GM18861 (cell line): ENCODE results near the gene SCNN1A.
A peak's percentile ranks its signal among the peaks of the same experiment; 100 is the strongest.

ENCODE experiments used
- ATAC-seq: cut with Tn5 transposase; IDR thresholded peaks from one replicate; pipeline ENCODE4 v1.9.1; 2021; ENCODE audit not compliant: unreplicated experiment

Gene SCNN1A

DNA sequence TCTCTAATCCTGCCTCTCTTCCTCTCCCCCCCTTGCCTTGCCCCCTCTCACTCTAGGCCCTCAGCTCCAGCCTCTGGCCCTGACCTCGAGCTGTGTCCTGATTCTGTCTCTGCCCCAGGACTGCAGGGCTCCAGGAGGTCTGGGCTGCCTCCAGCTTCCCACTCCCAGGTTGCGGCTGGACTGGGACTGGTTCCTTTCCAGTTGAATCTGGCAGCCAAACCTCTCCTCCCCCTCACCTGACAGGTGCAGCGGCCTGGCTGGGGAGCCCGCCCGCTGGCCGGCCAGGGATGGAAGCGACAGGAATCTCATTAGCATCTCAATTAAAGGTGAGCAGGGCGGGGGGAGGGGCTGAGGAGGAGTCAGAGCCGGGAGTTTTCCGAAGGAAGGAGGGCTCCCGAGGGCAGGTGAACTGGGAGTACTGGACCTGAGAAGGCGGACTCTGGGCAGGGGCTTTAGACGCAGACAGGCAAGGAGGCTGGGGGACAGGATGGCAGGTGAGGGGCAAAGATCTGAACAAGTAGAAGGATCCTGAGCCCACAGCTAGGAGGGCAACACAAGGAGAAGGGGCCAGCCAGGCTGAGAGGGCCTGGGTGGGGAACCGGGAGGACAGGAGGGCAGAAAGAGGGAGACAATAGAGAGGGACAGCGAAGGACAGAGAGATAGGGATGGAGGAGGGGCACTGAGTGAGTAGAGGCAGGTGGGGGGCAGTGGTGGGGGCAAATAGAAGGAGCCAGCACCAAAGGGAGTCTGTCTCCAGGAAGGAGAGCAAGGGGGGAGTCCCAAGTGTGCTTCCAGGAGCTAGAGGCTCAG, at the start of gene SCNN1A:
Gene SCNN1A, minus strand, starts transcription at position 295 of the 810 bp plus-strand sequence. CDS start 780 bp downstream, outside the sequence.
- no peak for ATAC-seq

DNA sequence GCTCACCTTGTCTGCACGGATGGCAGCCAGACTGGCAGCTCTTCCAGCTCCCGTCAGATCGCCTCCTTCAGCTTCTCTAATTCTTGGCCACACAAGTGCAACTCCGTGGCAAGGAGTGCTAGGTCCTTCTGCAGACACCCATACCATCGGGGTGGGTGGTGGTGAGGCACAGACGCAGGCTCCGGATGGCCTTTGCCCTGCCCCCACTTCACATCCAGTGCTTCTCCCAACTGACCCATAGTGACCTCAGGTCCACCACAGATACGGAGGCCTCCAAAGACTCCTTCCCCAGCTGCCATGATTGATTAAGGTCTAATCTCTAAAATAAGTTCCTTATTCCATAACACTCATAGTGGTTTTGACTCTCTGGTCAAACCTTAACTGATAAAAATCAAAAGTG, 49.5 kb upstream of the SCNN1A start:
- ATAC-seq, result no peak

DNA sequence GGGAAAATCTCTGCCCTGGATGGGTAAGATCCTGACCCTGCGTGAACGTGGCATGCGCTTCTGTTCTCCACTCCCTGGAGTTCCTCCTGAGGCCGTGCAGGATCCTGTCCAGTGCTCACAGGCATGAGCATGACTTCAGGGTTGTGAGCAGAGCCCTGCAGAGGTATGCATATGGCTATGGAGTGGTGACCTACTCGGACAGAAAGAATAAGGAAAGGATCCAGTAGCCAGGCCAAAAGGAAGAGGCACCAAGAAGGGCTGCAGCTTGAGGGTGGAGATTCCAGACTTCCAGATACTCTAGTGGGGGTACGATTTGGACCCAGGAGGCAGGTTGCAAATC, 48.6 kb upstream of the SCNN1A start:
- ATAC-seq, result no peak

DNA sequence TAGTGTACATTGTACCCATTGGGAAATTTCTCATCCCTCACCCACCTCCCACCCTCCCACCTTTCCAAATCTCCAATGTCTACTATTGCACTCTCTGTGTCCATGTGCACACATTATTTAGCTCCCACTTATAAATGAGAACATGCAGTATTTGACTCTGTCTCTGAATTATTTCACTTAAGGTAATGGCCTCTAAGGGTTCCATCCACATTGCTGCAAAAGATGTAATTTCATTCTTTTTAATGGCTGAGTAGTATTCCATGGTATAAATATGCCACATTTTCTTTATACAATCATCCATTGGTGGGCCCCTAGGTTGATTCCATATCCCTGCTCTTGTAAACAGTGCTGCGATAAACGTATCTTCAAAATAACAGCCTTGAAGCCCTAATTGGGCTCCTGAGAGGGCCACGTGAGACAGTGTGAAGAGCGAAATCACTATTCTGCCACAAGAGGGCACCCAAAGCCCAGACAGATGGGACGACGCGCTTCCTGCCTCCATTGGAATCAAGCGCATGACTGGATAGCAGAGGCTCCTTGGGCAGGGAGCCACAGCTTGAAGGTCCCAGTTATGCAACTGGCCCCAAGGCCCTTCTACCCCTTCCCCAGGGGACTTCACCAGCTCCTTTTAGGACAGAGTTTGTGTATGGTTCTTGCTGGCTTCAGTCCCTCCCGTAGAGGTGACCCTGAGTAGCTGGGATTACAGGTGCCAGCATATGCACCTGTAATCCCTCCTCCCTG, 48.1 kb upstream of the SCNN1A start:
- peak; percentile 30 for ATAC-seq

DNA sequence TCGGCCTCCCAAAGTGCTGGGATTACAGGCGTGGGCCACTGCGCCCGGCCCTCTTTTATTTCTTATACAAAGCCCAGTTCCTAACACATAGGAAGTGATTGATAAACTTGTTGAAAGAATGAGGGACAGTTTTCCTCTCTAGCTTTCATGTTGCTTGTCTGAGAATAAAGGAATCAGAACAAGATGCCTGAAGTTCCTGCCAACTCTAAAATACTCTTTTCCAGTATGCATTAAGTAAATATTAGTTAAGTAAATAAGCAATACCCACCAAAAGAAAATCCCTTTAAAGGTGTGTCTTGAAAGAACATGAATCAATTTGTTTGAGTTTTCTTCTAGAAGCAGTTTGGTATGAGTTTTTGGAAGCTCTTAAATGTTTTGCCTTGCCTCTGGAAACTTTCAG, 45.0 kb upstream of the SCNN1A start:
- ATAC-seq, result no peak

DNA sequence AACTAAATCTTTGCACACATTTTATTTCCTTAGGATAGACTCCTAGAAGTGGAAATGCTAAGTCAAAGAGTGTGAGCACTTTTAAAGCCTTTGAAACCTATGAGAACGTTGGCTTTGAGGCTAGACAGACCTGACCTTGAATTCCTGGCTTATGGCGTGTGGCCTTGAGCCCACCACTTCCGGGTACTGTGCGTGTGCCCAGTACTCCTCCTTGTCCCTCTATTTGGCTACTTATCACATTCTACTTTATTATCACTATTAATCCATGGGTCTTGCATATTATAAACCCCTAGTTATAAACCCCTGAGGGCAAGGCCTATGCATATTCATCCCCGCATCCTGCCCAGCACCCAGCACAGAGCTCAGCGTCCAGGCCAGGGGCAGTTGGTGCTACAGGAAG, 43.4 kb upstream of the SCNN1A start:
- ATAC-seq, result no peak

DNA sequence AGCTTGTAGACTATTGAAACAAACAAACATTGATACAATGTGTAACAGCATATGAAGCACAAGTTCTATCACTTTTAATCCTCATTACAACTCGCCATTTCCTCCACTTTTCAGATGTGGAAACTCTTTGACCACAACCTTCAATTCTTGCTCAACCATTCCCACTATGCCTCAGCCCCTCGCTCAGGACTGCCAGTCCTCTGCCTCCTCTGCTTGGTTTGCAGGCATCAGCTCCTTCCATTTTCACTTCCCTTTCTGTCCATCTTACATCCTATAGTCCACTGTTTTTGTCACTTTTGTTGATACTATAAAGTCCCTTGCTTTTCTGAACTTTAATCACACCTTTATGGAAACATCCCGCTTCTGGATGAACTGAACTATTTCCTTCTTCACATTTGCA, 41.2 kb upstream of the SCNN1A start:
- ATAC-seq, result no peak

DNA sequence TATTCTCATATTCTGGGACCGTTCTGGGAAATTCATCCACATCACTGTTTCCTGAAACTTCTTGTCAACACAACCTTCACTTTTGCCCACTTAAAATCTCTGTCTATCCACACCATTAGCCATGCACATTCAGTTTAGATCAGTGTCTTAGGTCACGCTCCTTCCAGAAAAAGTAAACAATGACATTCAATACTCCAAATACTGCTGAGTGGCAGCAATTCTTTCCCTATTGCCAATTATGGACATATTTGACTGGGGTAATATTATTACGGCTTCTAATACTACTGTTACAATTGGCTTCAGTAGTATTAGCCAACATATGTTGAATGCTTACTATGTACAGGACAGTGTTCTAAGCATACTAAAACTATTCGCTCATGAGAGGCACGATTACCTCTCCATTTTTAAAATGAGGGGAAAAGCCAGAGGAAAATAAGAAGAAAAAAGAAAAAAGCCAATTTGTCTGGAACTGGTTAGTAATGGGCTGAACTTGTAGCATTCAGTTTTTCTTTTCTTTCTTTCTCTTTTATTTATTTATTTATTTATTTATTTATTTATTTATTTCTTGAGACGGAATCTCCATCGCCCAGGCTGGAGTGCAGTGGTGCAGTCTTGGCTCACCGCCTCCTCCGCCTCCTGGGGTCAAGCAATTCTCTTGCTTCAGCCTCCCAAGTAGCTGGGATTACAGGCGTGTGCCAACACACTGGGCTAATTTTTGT, 32.0 kb upstream of the SCNN1A start:
- ATAC-seq, result no peak

DNA sequence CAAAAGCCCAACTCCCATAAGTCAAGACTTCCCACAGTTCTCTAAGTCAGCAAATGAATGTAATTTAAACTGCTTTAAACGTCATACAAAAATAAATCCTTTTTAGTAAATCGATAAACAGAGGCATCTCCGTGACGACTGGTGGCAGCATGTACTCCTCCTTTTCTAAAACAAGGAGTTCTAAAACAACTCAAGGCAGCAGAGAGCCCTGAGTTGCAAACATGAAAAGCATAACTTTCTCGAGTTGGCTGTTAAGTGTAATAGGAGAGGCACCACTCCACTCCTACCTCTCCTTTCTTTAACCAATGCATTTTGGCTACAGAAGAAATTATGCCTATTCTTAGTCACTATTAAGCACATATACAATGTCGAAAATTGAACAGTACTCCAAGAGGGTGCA, 30.6 kb upstream of the SCNN1A start:
- no peak for ATAC-seq

DNA sequence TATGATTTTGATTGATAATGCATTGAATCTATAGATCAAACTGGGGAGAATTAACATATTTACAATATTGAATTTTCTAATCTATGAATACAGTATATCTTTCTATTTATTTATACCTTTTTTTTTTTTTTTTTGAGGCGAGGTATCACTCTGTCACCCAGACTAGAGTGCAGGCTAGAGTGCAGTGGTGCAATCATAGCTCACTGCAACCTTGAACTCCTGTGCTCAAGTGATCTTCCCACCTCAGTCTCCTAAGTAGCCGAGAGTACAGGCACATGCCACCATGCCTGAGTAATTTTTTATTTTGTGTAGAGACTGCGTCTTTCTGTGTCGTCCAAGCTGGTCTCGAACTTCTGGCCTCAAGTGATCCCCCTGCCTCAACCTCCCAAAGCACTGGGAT, 29.0 kb upstream of the SCNN1A start:
- ATAC-seq, result no peak

DNA sequence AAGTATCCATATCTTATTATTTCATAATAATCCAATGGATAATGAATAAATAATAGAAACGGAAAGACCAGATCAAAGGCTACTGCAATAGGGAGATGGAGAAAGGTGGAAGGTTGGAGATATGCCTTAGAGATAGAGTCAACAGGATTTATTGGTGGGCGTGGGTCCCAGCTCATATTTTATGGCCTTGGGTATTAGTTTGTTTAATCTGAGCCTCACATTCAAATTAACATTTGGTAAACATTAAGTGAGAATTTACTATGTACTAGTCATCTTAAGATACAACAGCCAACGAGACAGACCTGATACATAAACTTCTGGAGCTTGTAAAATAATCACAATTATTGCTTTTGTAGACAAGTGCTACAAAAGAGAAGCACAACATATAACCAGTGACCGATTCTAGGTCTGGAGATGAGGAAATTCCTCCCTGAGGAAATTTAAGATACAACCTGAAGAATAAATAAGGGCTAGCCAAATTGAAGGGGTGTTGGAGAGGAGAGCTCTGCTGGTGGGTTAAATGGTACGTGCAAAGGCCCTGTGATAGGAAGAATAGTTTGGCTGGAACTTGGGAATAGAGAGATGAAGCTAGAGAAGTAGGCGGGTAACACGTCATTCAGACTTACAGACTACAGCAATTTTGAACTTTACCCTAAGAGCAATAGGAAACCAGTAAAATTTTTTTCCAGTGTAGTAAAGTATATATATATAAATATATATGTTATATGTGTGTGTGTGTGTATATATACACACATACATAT, 24.7 kb upstream of the SCNN1A start:
- ATAC-seq, result no peak

DNA sequence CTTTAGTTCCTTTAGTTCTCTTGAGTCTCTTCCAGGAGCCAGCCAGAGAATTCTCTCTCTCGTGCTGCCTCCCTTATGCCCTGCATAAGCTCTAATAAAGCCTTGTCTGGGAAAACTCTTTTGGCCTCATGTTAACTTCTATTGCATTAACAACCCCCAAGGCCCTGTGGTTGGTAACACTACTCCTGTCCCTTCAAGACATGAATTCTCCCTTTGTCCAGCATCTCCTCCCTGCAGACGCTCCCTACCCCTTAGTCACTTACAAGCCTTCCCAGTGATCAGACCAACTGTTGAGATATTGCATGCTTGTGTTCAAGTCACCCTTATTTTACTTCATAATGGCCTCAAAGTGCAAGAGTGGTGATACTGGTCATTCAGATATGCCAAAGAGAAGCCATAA, 20.7 kb upstream of the SCNN1A start:
- ATAC-seq, result no peak

DNA sequence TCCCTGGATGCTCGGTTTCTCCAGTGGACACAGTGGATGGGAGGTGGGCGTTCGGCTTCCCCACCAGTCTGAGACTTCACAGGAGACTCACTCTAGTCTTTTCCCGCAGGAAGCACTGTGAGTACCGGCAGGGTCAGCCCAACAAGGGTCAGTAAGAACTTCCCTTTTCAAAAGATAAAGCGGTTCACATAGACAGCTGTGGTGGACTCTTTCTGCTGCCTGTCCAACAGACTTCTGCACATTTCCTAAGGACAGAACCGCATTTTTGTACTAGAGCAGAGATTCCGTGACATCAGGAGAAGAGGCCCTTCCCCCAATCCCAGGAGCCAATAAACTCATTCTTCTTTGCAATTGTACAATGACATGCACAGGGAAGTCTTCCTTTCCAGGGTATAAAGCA, 19.0 kb upstream of the SCNN1A start:
- ATAC-seq, result no peak

DNA sequence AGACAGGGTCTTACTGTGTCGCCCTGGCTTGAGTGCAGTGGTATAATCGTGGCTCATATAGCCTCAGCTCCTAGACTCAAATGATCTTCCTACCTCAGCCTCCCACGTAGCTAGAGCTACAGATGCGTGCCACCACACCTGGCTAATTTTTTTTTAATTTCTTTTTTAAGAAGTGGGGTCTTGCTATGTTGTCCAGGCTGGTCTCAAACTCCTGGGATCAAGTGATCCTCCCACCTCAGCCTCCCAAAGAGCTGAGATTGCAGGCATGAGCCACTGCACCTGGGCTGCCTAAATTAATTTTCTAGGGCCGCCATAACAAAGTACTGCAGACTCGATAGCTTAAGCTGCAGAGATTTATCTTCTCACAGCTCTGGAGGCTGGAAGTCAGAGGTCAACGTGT, 17.7 kb upstream of the SCNN1A start:
- no peak for ATAC-seq

DNA sequence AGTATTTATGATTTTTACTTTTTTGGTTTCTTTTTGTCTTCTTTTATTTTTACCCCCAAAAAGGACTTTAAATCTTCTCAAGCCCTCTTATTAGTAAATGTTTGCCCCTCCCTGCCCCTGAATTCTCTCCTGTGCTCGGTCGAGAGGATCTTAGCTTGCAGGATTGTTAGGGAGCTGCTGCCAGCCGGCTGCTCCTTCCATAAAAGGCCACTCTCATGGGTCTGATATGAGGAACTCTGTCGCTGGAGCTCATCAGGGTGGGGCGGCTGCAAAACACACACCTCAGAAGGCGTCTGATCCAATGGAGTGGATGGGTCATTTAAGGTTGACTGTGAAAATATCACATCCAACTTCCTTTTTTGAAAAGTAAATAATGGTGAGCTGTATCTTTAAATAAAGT, 17.1 kb upstream of the SCNN1A start:
- no peak for ATAC-seq

DNA sequence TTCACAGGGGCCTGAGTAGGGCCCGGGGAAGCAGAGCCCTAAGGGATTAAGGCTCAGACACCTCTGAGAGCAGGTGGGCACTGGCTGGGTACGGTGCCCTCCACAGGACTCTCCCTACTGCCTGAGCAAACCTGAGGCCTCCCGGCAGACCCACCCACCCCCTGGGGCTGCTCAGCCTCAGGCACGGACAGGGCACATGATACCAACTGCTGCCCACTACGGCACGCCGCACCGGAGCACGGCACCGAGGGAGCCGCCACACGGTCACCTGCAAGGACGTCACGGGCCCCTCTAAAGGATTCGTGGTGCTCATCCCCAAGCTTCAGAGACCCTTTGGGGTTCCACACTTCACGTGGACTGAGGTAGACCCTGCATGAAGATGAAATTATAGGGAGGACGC, 15.7 kb upstream of the SCNN1A start:
- no peak for ATAC-seq

DNA sequence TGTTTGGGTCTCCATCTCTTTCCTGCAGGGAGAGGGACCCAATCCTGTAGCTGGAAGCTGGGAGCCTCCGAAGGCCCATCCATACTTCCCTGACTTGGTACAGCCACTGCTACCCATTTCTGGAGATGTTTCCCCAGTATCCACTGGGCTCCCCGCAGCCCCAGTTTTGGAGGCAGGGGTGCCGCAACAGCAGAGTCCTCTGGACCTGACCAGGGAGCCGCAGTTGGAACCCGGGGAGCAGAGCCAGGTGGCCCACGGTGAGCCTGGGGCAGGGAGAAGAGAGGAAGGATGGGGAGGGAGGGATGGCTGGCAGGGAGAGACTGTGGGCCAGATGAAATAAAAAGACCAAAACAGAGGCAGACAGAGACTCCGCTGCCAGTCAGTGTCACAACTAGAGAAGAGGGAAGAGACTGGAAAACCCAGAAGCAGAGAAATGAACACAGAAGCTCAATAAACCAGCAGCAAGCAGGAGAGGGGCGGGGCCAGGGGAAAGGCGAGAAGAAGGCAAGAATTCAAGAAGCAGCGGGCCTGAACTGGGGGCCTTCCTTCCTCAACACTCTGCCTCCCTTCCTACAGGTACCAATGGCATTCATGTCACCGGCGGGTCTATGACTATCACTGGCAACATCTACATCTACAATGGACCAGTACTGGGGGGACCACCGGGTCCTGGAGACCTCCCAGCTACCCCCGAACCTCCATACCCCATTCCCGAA, 14.9 kb upstream of the SCNN1A start:
- no peak for ATAC-seq

DNA sequence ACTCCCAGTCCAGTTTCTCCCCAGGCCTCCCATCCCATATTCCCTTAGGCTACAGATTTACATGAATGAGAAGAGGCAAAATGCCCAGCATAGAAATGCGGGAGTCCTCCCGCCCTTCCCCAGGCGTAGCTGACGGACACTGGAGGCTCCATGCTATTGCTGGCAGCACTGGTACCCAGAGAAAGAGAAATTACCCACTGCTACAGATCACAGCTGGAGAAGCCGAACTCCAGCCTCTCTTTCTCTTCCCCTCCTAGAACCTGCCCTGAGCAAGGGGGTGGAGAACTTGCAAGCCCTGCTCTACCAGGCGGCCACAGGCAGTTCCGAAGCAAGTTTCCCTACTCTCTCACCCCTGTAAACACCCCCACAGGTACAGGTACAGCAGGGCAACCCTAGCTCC, 12.2 kb upstream of the SCNN1A start:
- no peak for ATAC-seq

DNA sequence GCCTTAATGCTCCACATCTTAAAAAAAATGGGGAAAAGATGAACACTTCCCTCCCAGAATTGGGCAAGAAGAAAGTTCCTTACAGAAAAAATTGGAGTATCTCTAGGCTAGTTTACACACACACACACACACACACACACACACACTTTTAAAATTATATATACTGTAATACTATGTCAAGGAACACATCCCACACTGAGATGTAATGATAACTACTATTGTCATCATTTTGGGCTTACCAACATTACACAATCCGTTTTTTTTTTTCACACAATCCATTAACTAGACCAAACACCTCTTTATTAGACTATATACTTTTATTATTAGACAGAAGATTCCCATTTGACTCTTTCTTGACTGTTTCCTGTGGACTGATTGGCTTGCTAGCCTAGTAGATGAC, 11.1 kb upstream of the SCNN1A start:
- ATAC-seq, result no peak

DNA sequence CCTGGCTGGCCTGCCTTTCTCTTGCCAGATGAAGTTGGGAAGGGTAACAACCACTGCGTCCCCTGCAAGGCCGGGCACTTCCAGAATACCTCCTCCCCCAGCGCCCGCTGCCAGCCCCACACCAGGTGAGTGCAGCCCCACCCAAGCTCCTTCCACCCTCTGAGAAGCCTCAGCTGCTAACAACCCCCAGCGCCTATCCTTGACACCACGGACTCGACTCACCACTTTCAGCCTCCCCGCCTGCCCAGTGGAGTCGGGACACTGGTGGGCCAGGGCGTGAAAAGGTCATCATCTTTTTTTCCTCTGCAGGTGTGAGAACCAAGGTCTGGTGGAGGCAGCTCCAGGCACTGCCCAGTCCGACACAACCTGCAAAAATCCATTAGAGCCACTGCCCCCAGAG, 10.7 kb upstream of the SCNN1A start:
- ATAC-seq, result no peak
